ENCODE measurements around the gene GATA5.

GRCh38 chr20:62428396-62429295 is 47.1 kb downstream of the GATA5 start:
- TF ChIP-seq CTCF (IDR thresholded peaks at IDR 0.05) (no peak), POLR2AphosphoS5 (IDR thresholded peaks at IDR 0.05) (no peak), EP300 (IDR thresholded peaks at IDR 0.05) (no peak), POLR2A (IDR thresholded peaks at IDR 0.05) (no peak)

Measured in suprapubic skin (tissue), 4 donors.